ENCODE results near the gene CDKN1C.

The CDKN1C gene

GRCh38 chr11:2841411-2842190 lies 44.0 kb downstream of the CDKN1C start:
- no peaks in the 10 kb centered on the region for H3K27me3 Mint-ChIP-seq
- H3K4me1 Mint-ChIP-seq = peaks cover 18% of the 10 kb centered on the region
- H3K9me3 Mint-ChIP-seq = no peaks in the 10 kb centered on the region
- H3K27ac Mint-ChIP-seq = no peak overlapping the region
- H3K36me3 Mint-ChIP-seq = no peaks in the 10 kb centered on the region
- no peak overlapping the region for H3K4me3 Mint-ChIP-seq

DNA sequence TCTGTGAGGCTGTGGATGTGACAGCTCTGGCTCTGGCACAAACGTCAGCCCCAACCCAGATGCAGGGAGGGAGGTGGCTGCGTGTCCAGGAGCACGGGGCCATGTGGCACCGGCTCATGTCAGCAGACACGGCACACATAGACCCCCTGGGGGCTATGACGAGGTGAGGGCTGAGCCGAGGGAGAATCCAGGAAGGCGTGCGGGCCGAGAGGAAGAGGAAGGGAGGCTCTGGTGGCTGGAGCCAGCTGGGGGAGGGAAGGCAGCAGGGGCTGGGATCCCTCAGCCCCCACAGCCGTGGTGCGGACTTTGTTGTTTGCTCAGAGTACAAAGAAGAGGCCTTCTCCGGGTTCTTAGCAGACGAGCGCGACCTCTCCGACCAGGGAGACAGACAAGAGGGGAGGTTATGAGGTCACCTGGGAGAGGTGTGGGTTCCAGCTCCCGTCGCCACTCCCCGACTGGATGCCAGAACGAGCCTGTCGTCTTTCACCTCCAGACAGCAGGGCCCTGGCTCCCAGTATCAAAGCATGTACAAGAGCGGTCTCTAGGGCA lies 46.1 kb downstream of the CDKN1C start:
- H3K36me3 Mint-ChIP-seq = no peaks in the 10 kb centered on the region
- no peaks in the 10 kb centered on the region for H3K27me3 Mint-ChIP-seq
- no peak overlapping the region for H3K4me3 Mint-ChIP-seq
- H3K27ac Mint-ChIP-seq = no peak overlapping the region
- no peaks in the 10 kb centered on the region for H3K9me3 Mint-ChIP-seq
- H3K4me1 Mint-ChIP-seq = peaks cover 19% of the 10 kb centered on the region

DNA sequence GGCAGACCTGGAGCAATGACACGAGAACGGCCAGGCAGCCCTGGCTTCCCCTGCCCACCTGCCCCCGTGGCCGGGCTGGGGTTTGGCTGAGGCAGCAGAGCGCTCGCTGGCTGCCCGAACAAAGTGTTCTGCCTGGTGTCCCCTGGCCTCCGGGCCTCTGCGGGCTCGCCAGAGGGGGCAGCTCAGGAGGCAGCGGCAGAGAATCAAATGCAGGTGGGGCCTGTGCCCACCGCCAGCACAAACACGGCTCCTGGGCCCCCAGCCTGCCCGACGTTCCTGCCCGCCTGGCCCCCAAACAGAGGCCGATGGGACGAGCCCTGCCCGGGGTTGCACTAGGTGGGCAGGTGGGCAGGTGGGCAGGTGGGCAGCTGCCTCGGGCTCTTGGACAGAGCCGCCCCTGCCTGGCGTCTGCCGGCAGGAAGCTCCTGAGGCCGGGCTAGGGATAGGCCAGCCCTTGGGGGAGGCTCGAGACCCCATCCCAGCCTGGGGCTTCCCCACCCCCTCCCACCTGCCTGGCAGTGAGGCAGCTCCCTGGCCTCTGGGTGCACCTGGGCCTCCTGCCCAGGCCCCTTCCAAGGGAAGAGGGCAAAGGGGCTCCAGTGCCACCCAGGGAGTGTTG lies 46.8 kb downstream of the CDKN1C start:
- no peaks in the 10 kb centered on the region for H3K9me3 Mint-ChIP-seq
- H3K36me3 Mint-ChIP-seq = no peaks in the 10 kb centered on the region
- H3K4me3 Mint-ChIP-seq = no peak overlapping the region

DNA sequence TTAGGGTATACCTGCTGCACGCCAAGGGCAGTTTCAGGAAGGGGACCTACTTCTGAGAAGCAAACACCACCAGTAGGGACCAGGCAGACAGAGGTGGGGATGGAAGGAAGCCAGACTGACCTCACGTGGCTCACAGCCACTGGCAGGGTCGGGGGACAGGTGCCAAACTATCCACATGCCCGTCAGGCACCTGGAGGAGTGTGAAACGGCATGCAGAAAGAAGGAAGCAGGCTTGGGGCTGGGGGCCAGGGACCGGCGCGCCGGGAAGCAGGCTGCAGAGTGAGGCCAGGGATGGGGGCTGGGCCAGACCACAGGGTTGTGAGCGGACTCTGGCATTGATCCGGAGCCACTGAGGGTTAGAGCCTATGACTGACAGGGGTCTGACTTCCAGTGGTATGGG lies 47.5 kb downstream of the CDKN1C start:
- Mint-ChIP-seq H3K4me3 (no peak overlapping the region), H3K27ac (no peak overlapping the region), H3K36me3 (no peaks in the 10 kb centered on the region), H3K9me3 (no peaks in the 10 kb centered on the region), H3K27me3 (no peaks in the 10 kb centered on the region), H3K4me1 (peaks cover 19% of the 10 kb centered on the region)

More for the DNA sequence above, 46.8 kb downstream of the CDKN1C start:
- H3K27me3 Mint-ChIP-seq = no peaks in the 10 kb centered on the region
- H3K27ac Mint-ChIP-seq = no peak overlapping the region
- H3K4me1 Mint-ChIP-seq = peaks cover 19% of the 10 kb centered on the region

GRCh38 chr11:2837651-2838050 lies 47.9 kb downstream of the CDKN1C start:
- Mint-ChIP-seq H3K4me1 (peaks cover 19% of the 10 kb centered on the region), H3K36me3 (no peaks in the 10 kb centered on the region), H3K27ac (no peak overlapping the region), H3K4me3 (no peak overlapping the region), H3K9me3 (no peaks in the 10 kb centered on the region), H3K27me3 (no peaks in the 10 kb centered on the region)

- Mint-ChIP-seq H3K27ac (no peak overlapping the region), H3K36me3 (no peaks in the 10 kb centered on the region), H3K27me3 (no peaks in the 10 kb centered on the region), H3K4me1 (peaks cover 14% of the 10 kb centered on the region), H3K4me3 (no peak overlapping the region), H3K9me3 (no peaks in the 10 kb centered on the region)
Observed at GRCh38 chr11:2837096-2837601, 48.4 kb downstream of the CDKN1C start.

GRCh38 chr11:2836315-2837095 lies 49.1 kb downstream of the CDKN1C start:
- no peaks in the 10 kb centered on the region for H3K36me3 Mint-ChIP-seq
- H3K27ac Mint-ChIP-seq = no peak overlapping the region
- H3K4me3 Mint-ChIP-seq = no peak overlapping the region
- no peaks in the 10 kb centered on the region for H3K9me3 Mint-ChIP-seq
- H3K4me1 Mint-ChIP-seq = peaks cover 13% of the 10 kb centered on the region
- no peaks in the 10 kb centered on the region for H3K27me3 Mint-ChIP-seq

- peak overlapping the region; percentile 51 for H3K27ac Mint-ChIP-seq
- peaks cover 8% of the 10 kb centered on the region for H3K4me1 Mint-ChIP-seq
Observed at GRCh38 chr11:2835751-2836150, 49.8 kb downstream of the CDKN1C start.

GRCh38 chr11:2835296-2835695 lies 50.3 kb downstream of the CDKN1C start:
- Mint-ChIP-seq H3K9me3 (no peaks in the 10 kb centered on the region), H3K27ac (peak overlapping the region; percentile 51), H3K4me3 (no peak overlapping the region), H3K27me3 (no peaks in the 10 kb centered on the region), H3K4me1 (peaks cover 7% of the 10 kb centered on the region), H3K36me3 (no peaks in the 10 kb centered on the region)

More at GRCh38 chr11:2835751-2836150, 49.8 kb downstream of the CDKN1C start:
- no peaks in the 10 kb centered on the region for H3K36me3 Mint-ChIP-seq
- no peaks in the 10 kb centered on the region for H3K9me3 Mint-ChIP-seq
- H3K27me3 Mint-ChIP-seq = no peaks in the 10 kb centered on the region
- no peak overlapping the region for H3K4me3 Mint-ChIP-seq

DNA sequence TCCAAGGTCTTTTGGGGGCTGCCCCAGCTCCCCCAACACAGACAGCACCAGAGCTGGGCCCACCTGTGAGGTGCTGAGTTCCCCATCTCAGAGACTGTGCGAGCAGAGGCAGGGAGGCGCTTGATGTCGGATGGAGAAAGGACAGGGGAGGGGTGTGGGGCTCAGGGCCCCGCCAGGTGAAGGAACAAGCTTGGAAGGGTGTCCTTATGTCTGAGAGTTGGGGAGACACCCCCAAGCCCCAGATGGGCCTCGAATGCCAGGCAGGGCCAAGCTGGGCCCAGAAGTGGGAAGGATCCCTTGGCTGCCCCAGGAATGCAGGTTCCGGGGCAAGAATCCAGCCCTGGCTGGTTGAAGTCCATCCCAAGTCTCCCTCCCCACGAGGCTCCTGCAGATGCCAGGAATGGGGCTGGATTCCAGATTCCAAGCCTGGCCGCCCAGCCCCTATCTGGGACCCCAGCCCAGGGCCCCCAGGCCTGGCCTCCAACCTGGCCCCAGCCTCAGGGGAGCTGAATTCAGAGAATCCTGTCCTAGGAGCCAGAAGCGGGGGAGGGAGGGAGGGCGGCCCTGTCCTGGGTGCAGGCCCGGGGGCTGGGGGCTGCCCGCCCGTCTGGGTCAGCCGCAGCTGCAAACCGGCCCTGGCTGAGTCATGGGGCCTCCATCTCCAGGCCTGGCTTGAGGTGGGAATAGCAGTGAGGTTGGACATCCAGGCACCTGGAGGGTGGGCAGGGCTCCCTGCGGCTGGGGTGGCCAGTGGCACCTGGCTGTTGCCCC lies 50.9 kb downstream of the CDKN1C start:
- Mint-ChIP-seq H3K27me3 (no peaks in the 10 kb centered on the region), H3K27ac (no peak overlapping the region), H3K9me3 (no peaks in the 10 kb centered on the region), H3K4me1 (peaks cover 3% of the 10 kb centered on the region), H3K36me3 (no peaks in the 10 kb centered on the region), H3K4me3 (no peak overlapping the region)

GRCh38 chr11:2833716-2834502 lies 51.7 kb downstream of the CDKN1C start:
- Mint-ChIP-seq H3K27me3 (no peaks in the 10 kb centered on the region), H3K36me3 (peaks cover under 1% of the 10 kb centered on the region), H3K4me3 (no peak overlapping the region), H3K4me1 (peaks cover 3% of the 10 kb centered on the region), H3K27ac (no peak overlapping the region), H3K9me3 (no peaks in the 10 kb centered on the region)

All from activated naive CD4-positive, alpha-beta T cell treated with anti-CD3 and anti-CD28 coated beads, Interleukin-2, amount 50 U/mL, for 24 hours (primary cell).